Progenitor cell of endocrine pancreas (in vitro differentiated cells): ENCODE results near the gene TRAM2. TPM values are rescaled to one million over a fixed set of nuclear protein-coding genes. Genes with fewer than 3 reads are reported as not detected.

Experiments used
- DNase-seq: peaks from one replicate; pipeline ENCODE4 v3.0.0; 2021; ENCODE audit warnings: low spot score; ENCODE audit not compliant: unreplicated experiment
- H3K27ac Mint-ChIP-seq: 2 replicates; pipeline ENCODE4 v1.8.0; 2021; ENCODE audit warnings: mild to moderate bottlenecking, moderate library complexity, mixed read lengths
- H3K27me3 Mint-ChIP-seq: 2 replicates; pipeline ENCODE4 v1.8.0; 2021; ENCODE audit warnings: mixed read lengths
- H3K36me3 Mint-ChIP-seq: 2 replicates; pipeline ENCODE4 v1.8.0; 2022; ENCODE audit warnings: mixed read lengths; ENCODE audit not compliant: insufficient read depth
- H3K4me1 Mint-ChIP-seq: 2 replicates; pipeline ENCODE4 v1.8.0; 2021; ENCODE audit warnings: low read depth, mixed read lengths
- H3K4me3 Mint-ChIP-seq: 2 replicates; pipeline ENCODE4 v1.8.0; 2021; ENCODE audit warnings: low read depth, mild to moderate bottlenecking, moderate library complexity, mixed read lengths
- H3K9me3 Mint-ChIP-seq: 2 replicates; pipeline ENCODE4 v1.8.0; 2021; ENCODE audit warnings: low read depth, mixed read lengths
- total RNA-seq: library from RNA; stranded (reverse); gene quantifications from 2 replicates; pipeline ENCODE4 v1.2.1, GENCODE V29; 2021
- TF ChIP-seq, protein P1 (sequence below): fragments of 200-600 bp; sonication (generic); IDR thresholded peaks from one replicate; pipeline ENCODE4 v1.5.0; 2021; ENCODE audit warnings: antibody characterized with exemption, mild to moderate bottlenecking; ENCODE audit not compliant: unreplicated experiment

TRAM2 gene
- total RNA-seq, 1 donor from 2014 or later, result 18.6 TPM

DNA sequence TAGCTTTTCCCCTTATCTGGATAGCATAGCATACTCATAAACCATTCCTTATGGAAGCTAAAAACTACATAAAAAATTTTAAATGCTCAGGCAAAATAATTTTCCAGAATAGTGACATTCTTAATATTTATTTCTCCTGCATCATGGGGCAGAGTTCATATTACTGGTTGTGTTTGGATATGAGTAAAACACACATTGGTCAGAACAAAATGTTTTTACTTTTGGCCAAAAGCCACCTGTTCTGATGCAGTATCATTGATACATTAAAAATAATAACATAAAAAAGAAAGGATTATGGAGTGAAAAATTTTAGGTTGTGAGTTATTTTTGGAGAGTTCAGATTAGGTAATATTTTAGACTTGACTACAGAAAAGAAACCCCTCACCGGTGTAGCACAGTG, 33.6 kb downstream of the TRAM2 start:
- Mint-ChIP-seq H3K27me3 (no peaks in the 10 kb centered on the region), H3K27ac (no peak overlapping the region), H3K9me3 (no peaks in the 10 kb centered on the region), H3K4me3 (no peak overlapping the region), H3K4me1 (peaks cover 16% of the 10 kb centered on the region), H3K36me3 (no peaks in the 10 kb centered on the region)
- no peak for DNase-seq
- TF ChIP-seq, protein P1, sequence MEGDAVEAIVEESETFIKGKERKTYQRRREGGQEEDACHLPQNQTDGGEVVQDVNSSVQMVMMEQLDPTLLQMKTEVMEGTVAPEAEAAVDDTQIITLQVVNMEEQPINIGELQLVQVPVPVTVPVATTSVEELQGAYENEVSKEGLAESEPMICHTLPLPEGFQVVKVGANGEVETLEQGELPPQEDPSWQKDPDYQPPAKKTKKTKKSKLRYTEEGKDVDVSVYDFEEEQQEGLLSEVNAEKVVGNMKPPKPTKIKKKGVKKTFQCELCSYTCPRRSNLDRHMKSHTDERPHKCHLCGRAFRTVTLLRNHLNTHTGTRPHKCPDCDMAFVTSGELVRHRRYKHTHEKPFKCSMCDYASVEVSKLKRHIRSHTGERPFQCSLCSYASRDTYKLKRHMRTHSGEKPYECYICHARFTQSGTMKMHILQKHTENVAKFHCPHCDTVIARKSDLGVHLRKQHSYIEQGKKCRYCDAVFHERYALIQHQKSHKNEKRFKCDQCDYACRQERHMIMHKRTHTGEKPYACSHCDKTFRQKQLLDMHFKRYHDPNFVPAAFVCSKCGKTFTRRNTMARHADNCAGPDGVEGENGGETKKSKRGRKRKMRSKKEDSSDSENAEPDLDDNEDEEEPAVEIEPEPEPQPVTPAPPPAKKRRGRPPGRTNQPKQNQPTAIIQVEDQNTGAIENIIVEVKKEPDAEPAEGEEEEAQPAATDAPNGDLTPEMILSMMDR, result no peak

DNA sequence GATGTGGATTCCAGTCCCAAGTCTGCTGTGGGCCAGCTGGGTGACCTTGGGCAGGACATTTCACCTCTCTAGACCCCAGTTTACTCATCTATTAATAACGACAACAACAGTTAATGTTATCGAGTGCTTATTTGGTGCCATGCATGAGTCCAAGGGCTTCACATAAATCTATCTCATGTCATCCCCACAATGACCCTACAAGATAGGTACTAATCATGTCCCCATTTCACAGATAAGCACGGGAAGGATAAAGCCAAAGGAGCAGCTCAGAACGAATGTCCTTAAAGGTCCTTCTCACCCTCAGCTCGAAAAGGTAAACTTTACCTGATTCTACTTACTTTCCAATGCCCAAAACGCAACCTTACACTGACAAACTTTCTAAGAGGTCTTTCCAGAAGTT, 35.7 kb downstream of the TRAM2 start:
- no peaks in the 10 kb centered on the region for H3K27me3 Mint-ChIP-seq
- TF ChIP-seq, protein P1, result no peak
- peaks cover 14% of the 10 kb centered on the region for H3K4me1 Mint-ChIP-seq
- no peak overlapping the region for H3K4me3 Mint-ChIP-seq
- no peak for DNase-seq
- no peaks in the 10 kb centered on the region for H3K9me3 Mint-ChIP-seq
- H3K27ac Mint-ChIP-seq, result no peak overlapping the region
- no peaks in the 10 kb centered on the region for H3K36me3 Mint-ChIP-seq

DNA sequence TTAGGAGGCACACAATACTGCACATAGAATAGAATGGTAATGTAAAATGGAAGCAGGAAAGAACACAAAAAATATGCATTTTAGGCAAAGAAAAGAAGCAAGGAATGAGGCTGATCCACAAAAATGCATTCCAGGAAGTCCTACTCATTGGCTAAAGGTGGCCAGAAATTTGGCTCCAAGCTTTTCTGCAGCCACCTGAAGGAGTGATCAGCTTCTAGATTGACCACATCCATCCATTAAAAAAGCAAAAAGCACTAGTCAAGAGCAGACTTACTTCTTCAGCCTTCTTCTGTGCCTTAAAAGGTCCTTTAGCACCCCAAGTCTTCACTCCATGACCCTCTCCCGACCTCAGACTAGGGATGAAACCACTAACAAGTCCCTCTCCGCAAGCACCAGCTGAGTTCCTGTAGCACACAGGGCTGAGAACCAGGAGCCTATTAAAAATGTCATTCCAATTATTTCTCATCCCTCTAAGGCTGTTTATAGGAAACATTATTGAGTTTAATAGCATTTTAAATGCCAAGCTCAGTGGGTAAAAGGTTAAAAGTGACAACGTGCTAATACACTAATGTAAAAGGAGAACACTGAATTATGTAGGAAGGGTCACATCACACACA, 36.5 kb downstream of the TRAM2 start:
- H3K9me3 Mint-ChIP-seq, result no peaks in the 10 kb centered on the region
- H3K27ac Mint-ChIP-seq, result no peak overlapping the region
- H3K4me1 Mint-ChIP-seq, result peaks cover 14% of the 10 kb centered on the region
- TF ChIP-seq, protein P1, result no peak
- no peaks in the 10 kb centered on the region for H3K27me3 Mint-ChIP-seq
- H3K36me3 Mint-ChIP-seq, result no peaks in the 10 kb centered on the region
- no peak overlapping the region for H3K4me3 Mint-ChIP-seq
- DNase-seq, result no peak

DNA sequence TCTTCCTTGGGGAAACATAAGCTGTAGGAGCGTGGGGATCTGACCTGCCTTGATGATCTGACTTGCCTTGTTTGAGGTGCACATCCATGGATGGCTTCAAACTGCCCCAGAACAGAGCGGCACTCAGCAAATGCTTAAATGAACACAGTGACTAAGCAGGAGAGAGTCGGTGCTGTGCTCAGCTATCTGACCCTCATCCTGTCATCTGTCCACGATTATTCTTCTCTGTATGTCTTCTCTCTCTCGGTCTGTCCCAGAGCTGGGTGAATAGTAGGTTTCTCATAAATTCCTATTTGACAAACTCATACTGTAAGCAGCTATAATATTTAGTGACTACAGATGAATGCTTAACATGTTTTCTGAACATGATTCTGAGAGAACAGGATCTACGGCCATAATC, 37.3 kb downstream of the TRAM2 start:
- Mint-ChIP-seq H3K9me3 (no peaks in the 10 kb centered on the region), H3K27me3 (no peaks in the 10 kb centered on the region), H3K4me3 (no peak overlapping the region), H3K27ac (no peak overlapping the region), H3K4me1 (peaks cover 9% of the 10 kb centered on the region), H3K36me3 (peaks cover 3% of the 10 kb centered on the region)
- DNase-seq, result no peak
- TF ChIP-seq, protein P1, result no peak

DNA sequence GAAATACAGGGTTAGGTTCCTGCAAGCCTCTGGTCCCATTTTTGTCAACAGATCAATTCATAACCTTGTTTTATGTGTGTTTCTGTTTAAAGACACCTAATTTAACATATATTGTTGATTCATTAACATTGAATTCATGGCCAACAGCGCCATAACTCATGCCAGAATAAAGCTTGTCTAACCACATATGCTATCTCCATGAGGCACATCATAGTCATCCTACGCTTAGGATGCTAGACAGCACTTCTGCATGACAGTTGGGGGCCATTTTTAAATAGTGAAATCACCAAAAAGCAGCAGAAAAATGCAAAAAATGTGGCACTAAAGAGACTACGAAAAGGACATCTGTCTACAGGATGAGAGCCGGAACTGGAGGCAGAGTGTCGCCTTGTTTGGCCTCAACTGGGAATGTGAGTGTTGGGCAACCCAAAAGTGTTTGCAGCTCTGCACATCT, 37.9 kb downstream of the TRAM2 start:
- no peak overlapping the region for H3K4me3 Mint-ChIP-seq
- peaks cover 4% of the 10 kb centered on the region for H3K36me3 Mint-ChIP-seq
- H3K27ac Mint-ChIP-seq, result no peak overlapping the region
- peaks cover 2% of the 10 kb centered on the region for H3K4me1 Mint-ChIP-seq
- TF ChIP-seq, protein P1, result no peak
- no peak for DNase-seq
- no peaks in the 10 kb centered on the region for H3K9me3 Mint-ChIP-seq
- H3K27me3 Mint-ChIP-seq, result no peaks in the 10 kb centered on the region
